Cerebellar cortex (tissue), 1 donor: Measurements from ENCODE around the gene KIRREL3.

ENCODE experiments used
- DNase-seq: peaks from one replicate; pipeline ENCODE4 v3.0.0-alpha.2; 2015; ENCODE audit warnings: low spot score

Gene KIRREL3

DNA sequence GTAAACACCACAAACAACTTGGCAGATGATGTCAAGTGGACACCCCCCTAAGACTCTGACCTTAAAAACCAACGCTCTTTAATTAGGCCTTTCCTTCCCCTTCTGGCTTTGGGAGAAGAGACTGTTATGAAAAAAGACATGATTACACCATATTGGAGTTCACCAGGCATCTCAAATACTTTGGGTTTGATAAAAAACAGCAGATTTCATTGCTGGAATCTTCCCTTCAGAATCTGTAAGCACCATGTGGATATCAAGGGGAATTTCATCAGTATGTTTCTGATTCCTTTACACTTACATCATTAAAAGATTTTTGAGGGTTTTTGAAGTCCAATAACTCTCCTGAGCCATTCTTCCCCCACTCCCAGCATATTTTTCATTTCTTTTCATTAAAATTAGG lies 85.6 kb downstream of the KIRREL3 start:
- DNase-seq: no peak

DNA sequence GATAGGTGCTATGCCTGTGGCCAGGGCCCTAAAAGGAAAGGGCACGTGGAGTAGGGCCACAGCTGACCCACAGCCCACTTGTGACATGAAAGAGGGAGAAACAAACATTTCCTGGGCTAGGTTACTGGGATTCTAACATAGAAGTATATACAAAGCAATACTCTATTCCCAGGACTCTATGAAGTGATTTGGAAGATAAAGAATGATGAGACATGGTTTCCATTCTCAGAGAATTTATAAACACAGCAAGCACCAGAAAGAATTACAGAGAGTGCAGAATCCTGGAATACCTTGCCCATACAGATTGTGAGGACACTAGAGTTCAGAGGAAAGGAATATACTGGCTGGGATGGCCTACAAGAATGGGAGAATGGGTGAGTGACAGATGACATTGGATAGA lies 86.4 kb downstream of the KIRREL3 start:
- DNase-seq: no peak

DNA sequence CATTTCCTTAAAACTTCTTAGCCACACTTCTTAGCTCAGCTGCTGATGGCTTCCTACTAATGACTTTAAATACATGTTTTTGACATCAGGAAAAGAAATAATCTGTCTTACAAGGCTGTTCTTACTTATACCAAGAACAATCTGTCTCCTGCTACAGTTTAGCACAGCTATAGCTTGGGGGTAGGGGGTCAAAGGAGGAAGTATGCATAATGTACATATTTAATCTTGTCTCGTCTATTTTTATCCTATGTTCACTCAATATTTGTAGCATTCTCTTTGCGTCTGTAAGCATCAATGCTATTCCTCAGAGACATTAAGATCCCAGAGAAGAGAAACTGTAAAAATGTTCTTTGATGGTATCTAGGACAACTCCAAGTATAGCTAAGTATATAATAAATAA lies 96.0 kb downstream of the KIRREL3 start:
- no peak for DNase-seq

- DNase-seq: no peak
Measured at GRCh38 chr11:126901783-126902182, 98.8 kb downstream of the KIRREL3 start.

GRCh38 chr11:126899961-126900748 lies 100.4 kb downstream of the KIRREL3 start:
- DNase-seq: no peak

DNA sequence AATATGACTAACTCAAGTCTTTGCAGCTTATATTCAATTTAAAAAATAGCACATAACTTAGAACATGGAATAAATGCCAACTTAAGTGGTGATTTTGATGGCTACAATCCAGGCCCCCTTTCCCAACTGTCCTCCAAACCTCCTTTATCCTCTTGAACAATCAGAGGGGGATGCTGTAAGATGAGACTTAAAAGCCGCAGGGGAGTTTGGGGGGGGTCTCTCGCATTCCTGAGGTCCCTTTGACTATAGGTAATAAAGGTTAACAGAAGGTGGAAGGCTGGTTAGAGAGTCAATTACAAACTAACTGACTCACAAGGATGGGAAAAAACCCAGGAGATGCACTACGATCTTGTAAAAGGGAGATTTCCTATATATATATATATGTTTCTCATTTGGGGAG lies 101.8 kb downstream of the KIRREL3 start:
- no peak for DNase-seq

GRCh38 chr11:126897430-126897829 lies 103.1 kb downstream of the KIRREL3 start:
- DNase-seq: no peak

DNA sequence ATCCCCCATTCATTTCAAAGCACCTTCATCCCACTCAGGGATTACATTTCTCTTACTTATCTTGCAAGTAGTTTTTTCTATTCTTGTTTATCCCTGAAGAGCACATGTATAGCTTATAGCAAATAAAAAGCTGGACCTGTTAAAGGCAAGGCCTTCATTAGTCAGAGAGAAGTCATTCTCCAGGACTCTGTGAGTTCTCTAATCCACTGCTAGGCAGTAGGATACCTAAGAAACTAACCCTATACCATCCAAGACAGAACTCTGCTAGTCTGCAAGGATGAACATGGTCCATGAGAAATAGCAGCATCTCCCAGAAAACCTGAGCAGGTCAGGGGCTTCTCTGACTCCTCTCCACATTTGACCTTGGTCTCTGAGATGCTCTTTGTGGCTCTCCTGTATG lies 104.5 kb downstream of the KIRREL3 start:
- DNase-seq: no peak

- DNase-seq: no peak
Measured at GRCh38 chr11:126893796-126894195, 106.8 kb downstream of the KIRREL3 start.

DNA sequence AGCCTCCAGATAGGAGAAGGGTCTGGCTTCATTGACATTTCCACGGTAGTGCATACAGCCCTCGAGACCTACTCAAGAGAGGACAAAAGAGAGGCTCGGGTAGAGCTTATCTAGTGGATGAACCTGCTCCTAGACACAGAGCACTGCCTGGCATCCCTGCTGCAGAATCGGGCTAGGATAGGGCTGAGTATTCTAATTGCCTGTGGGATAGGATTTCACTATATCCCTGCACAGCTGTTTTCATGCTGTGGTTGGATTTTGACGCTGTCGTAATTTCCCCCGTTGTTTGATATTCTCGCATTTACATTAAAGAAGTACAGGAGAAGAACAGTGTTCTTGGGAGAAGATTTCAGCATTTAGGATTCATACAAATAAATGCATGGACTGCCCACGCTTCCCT lies 107.8 kb downstream of the KIRREL3 start:
- no peak for DNase-seq

- no peak for DNase-seq
Measured at GRCh38 chr11:126891556-126892217, 108.9 kb downstream of the KIRREL3 start.

- no peak for DNase-seq
Measured at GRCh38 chr11:126890561-126890960, 110.0 kb downstream of the KIRREL3 start.

GRCh38 chr11:126888115-126888712 lies 112.4 kb downstream of the KIRREL3 start:
- DNase-seq: no peak

DNA sequence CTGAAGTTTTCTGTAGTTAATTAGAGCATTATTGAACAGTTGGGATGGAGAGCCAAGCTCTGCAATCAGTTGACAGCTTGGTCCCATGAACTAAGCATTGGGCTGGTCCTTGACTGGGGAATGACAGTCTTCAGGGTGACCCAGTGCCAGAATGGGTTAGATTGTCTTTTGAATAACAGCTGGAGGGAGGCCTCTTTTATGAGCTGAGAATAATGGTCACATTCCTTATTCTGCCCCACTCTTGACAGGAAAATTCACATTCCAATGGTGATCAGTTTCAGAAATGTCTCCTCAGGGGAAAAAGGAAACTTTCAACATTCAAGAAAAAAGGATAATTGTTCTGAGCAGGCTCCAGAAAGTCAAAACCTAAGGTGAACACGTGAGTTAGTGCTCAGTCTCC lies 113.9 kb downstream of the KIRREL3 start:
- DNase-seq: no peak

- DNase-seq: no peak
Measured at GRCh38 chr11:126886085-126886484, 114.5 kb downstream of the KIRREL3 start.

GRCh38 chr11:126884594-126884993 lies 116.0 kb downstream of the KIRREL3 start:
- no peak for DNase-seq

DNA sequence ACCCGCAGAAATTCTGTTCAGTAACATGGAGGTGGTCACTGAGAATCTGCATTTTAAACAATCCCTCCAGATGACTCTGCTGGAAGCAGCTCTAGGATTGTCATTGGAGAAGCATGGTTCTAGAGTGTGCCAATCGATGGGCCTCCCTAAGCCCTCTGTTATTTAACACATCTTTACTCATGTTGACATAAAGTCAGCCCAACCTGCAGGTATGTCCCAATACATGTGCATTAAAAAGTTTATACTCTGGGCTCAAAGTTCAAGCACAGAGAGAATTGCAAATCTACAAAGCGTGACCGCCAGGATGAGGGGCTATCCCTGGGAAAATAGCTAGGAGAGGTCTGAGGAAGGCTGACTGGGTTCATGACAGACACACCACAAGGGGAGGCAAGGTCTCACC lies 116.4 kb downstream of the KIRREL3 start:
- no peak for DNase-seq

DNA sequence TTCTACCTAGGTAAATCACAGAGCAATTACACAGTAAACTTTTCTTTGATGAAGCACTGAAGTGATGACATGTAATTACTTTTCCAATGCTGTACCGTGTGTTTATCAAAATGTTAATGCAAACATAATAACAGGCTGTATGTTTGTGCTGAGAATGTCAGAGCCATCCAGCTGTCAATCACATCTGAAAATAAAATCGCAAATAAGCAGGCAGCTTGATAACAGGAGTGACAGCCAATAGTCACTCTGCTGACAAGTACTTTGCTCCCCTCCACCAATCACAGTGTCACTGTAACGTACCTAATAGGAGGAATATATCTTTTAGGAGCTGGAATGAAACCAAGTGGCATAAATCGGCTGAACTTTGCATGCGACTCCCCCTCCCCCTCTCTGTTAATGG lies 119.7 kb downstream of the KIRREL3 start:
- DNase-seq: no peak

GRCh38 chr11:126879516-126879915 lies 121.1 kb downstream of the KIRREL3 start:
- DNase-seq: no peak

DNA sequence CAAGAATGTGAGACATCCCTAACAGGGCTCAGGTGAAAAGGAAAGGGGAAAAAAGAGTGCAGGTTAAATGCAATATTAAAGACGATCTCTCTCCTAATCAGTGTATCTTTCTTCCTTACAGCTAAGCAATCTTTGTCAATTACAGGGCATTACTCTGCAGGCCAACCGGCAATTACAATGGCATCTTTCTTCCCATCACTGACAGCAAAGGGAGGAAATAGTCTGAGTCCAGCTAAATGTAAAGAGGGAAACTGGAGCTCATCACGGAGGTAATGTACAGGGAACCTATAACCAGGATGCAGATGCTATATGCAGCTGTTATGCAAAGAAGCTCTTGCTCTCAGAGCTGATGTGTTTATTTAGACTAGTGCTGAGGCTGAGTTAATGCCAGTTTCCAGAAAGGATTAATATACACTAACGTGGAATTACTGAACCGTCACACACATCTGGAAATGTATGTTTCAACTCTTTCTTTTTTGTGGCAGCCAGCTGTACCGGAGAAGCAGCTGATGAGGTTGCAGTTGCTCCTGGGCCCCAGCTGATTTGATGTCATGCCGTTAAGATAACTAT lies 121.6 kb downstream of the KIRREL3 start:
- DNase-seq: no peak

- no peak for DNase-seq
Measured at GRCh38 chr11:126874831-126875230, 125.7 kb downstream of the KIRREL3 start.

DNA sequence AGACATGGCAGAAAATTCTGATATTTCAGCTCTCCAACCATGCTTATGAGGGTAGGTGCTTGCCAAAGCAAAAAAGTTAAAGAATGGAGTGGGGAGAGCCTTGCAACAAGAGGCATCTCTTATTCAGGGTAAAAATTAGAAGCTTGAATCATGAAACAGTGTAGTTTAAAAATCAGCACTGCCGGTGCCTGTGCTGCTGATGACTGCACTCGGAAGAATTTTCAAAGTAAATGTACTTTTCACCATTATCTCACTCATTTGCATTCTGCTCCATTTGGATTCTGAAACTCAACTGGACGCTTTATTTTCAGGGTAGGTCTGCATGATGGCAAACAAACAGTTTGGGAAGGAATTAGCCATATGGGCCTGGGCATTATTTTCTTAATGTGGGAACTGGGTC lies 126.3 kb downstream of the KIRREL3 start:
- no peak for DNase-seq

DNA sequence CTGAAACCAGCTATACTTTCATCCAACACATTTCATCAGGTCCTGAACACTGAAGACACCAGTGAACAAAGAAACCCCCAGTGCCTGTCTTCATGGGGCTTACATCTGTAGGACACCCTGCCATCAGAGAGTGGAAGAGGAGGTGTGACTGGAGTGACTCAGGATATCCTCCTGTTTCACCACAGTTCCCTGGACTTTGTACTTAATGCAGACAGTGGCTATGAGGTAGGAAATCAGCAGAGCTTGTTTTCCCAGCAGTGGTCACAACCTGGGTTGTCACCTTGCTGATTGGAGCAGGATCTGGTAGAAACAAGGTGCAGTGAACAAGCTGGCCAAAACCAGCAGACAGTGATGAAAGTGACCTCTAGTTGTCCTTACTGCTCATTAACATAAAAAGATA lies 128.8 kb downstream of the KIRREL3 start:
- DNase-seq: no peak
